ENCODE results near the gene ABHD17A. TPM values are rescaled to one million over a fixed set of nuclear protein-coding genes. Genes with fewer than 3 reads are reported as not detected.

ABHD17A gene
- polyA plus RNA-seq, 4 donors: 49.1 to 79.6 (median 62.0) TPM

- WGBS, 3 donors: 90 to 93% (median 92%) methylated on average over 29 to 31 of the region's 31 CpGs
- DNase-seq (no peak), FAIRE-seq (no peak)
- no peaks in the 10 kb centered on the region for H3K9me3 ChIP-seq (ENCODE audit: control insufficient read depth in 2 of 2, insufficient read depth in 1 of 2, low read depth in 1 of 2, low read length in 1 of 2)
- H3K36me3 ChIP-seq (ENCODE audit: control insufficient read depth in 3 of 3, insufficient read depth in 2 of 3, low read depth in 1 of 3, low read length in 3 of 3): peaks cover 0 to 77% (median 0%) of the 10 kb centered on the region in 3 donors
- no peaks in the 10 kb centered on the region for H3K27me3 ChIP-seq (ENCODE audit: control insufficient read depth in 3 of 3, insufficient read depth in 3 of 3, low read length in 3 of 3)
- H3K4me3 ChIP-seq (ENCODE audit: low read depth in 1 of 3, low read length in 3 of 3): no peak overlapping the region
- H3K4me1 ChIP-seq (ENCODE audit: control insufficient read depth in 3 of 3, insufficient read depth in 2 of 3, low read depth in 1 of 3, low read length in 2 of 3): peaks cover 0 to 20% (median 4%) of the 10 kb centered on the region in 3 donors
- H3K27ac ChIP-seq (ENCODE audit: low read depth in 1 of 3, low read length in 2 of 3): no peak overlapping the region
Observed at GRCh38 chr19:1836458-1837221, 48.7 kb downstream of the ABHD17A start.

GRCh38 chr19:1833540-1833939 is 51.8 kb downstream of the ABHD17A start:
- no peak overlapping the region for H3K27ac ChIP-seq (ENCODE audit: low read depth in 1 of 3, low read length in 2 of 3)
- H3K4me1 ChIP-seq (ENCODE audit: control insufficient read depth in 3 of 3, insufficient read depth in 2 of 3, low read depth in 1 of 3, low read length in 2 of 3): peaks cover 0 to 6% (median 0%) of the 10 kb centered on the region in 3 donors
- no peak overlapping the region for H3K4me3 ChIP-seq (ENCODE audit: low read depth in 1 of 3, low read length in 3 of 3)
- WGBS, 3 donors: 80 to 87% (median 83%) methylated on average over 14 to 15 of the region's 15 CpGs
- no peak for DNase-seq
- no peaks in the 10 kb centered on the region for H3K27me3 ChIP-seq (ENCODE audit: control insufficient read depth in 3 of 3, insufficient read depth in 3 of 3, low read length in 3 of 3)
- no peak for FAIRE-seq
- peaks cover 0 to 77% (median 0%) of the 10 kb centered on the region in 3 donors for H3K36me3 ChIP-seq (ENCODE audit: control insufficient read depth in 3 of 3, insufficient read depth in 2 of 3, low read depth in 1 of 3, low read length in 3 of 3)
- no peaks in the 10 kb centered on the region for H3K9me3 ChIP-seq (ENCODE audit: control insufficient read depth in 2 of 2, insufficient read depth in 1 of 2, low read depth in 1 of 2, low read length in 1 of 2)

- Histone ChIP-seq H3K27me3 (ENCODE audit: control insufficient read depth in 3 of 3, insufficient read depth in 3 of 3, low read length in 3 of 3) (no peaks in the 10 kb centered on the region), H3K4me1 (ENCODE audit: control insufficient read depth in 3 of 3, insufficient read depth in 2 of 3, low read depth in 1 of 3, low read length in 2 of 3) (peaks cover 0 to under 1% (median 0%) of the 10 kb centered on the region in 3 donors), H3K9me3 (ENCODE audit: control insufficient read depth in 2 of 2, insufficient read depth in 1 of 2, low read depth in 1 of 2, low read length in 1 of 2) (no peaks in the 10 kb centered on the region), H3K4me3 (ENCODE audit: low read depth in 1 of 3, low read length in 3 of 3) (no peak overlapping the region), H3K27ac (ENCODE audit: low read depth in 1 of 3, low read length in 2 of 3) (no peak overlapping the region), H3K36me3 (ENCODE audit: control insufficient read depth in 3 of 3, insufficient read depth in 2 of 3, low read depth in 1 of 3, low read length in 3 of 3) (peaks cover 0 to 82% (median 2%) of the 10 kb centered on the region in 3 donors)
- 86 to 88% (median 86%) methylated on average over 26 of the region's 26 CpGs for WGBS, 3 donors
- DNase-seq (no peak), FAIRE-seq (no peak)
Observed at GRCh38 chr19:1832046-1832663, 53.1 kb downstream of the ABHD17A start.

- Histone ChIP-seq H3K27ac (ENCODE audit: low read depth in 1 of 3, low read length in 2 of 3) (no peak overlapping the region), H3K4me3 (ENCODE audit: low read depth in 1 of 3, low read length in 3 of 3) (no peak overlapping the region), H3K9me3 (ENCODE audit: control insufficient read depth in 2 of 2, insufficient read depth in 1 of 2, low read depth in 1 of 2, low read length in 1 of 2) (no peaks in the 10 kb centered on the region), H3K36me3 (ENCODE audit: control insufficient read depth in 3 of 3, insufficient read depth in 2 of 3, low read depth in 1 of 3, low read length in 3 of 3) (peaks cover 0 to 82% (median 6%) of the 10 kb centered on the region in 3 donors), H3K27me3 (ENCODE audit: control insufficient read depth in 3 of 3, insufficient read depth in 3 of 3, low read length in 3 of 3) (no peaks in the 10 kb centered on the region), H3K4me1 (ENCODE audit: control insufficient read depth in 3 of 3, insufficient read depth in 2 of 3, low read depth in 1 of 3, low read length in 2 of 3) (peaks cover 0 to 10% (median 5%) of the 10 kb centered on the region in 3 donors)
- WGBS, 3 donors: 89 to 91% (median 90%) methylated on average over 11 of the region's 11 CpGs
- FAIRE-seq: no peak
- no peak for DNase-seq
Observed at GRCh38 chr19:1830978-1831377, 54.3 kb downstream of the ABHD17A start.

- Histone ChIP-seq H3K27ac (ENCODE audit: low read depth in 1 of 3, low read length in 2 of 3) (no peak overlapping the region), H3K27me3 (ENCODE audit: control insufficient read depth in 3 of 3, insufficient read depth in 3 of 3, low read length in 3 of 3) (no peaks in the 10 kb centered on the region), H3K4me1 (ENCODE audit: control insufficient read depth in 3 of 3, insufficient read depth in 2 of 3, low read depth in 1 of 3, low read length in 2 of 3) (peaks cover 0 to 13% (median 5%) of the 10 kb centered on the region in 3 donors), H3K9me3 (ENCODE audit: control insufficient read depth in 2 of 2, insufficient read depth in 1 of 2, low read depth in 1 of 2, low read length in 1 of 2) (no peaks in the 10 kb centered on the region), H3K4me3 (ENCODE audit: low read depth in 1 of 3, low read length in 3 of 3) (no peak overlapping the region), H3K36me3 (ENCODE audit: control insufficient read depth in 3 of 3, insufficient read depth in 2 of 3, low read depth in 1 of 3, low read length in 3 of 3) (peaks cover 0 to 82% (median 6%) of the 10 kb centered on the region in 3 donors)
- DNase-seq (no peak), FAIRE-seq (no peak)
- WGBS, 3 donors: 91 to 95% (median 94%) methylated on average over 15 of the region's 15 CpGs
Observed at GRCh38 chr19:1830568-1830967, 54.7 kb downstream of the ABHD17A start.

GRCh38 chr19:1829958-1830357 is 55.3 kb downstream of the ABHD17A start:
- H3K27ac ChIP-seq (ENCODE audit: low read depth in 1 of 3, low read length in 2 of 3): no peak overlapping the region
- no peaks in the 10 kb centered on the region for H3K27me3 ChIP-seq (ENCODE audit: control insufficient read depth in 3 of 3, insufficient read depth in 3 of 3, low read length in 3 of 3)
- H3K9me3 ChIP-seq (ENCODE audit: control insufficient read depth in 2 of 2, insufficient read depth in 1 of 2, low read depth in 1 of 2, low read length in 1 of 2): no peaks in the 10 kb centered on the region
- peaks cover 0 to 83% (median 6%) of the 10 kb centered on the region in 3 donors for H3K36me3 ChIP-seq (ENCODE audit: control insufficient read depth in 3 of 3, insufficient read depth in 2 of 3, low read depth in 1 of 3, low read length in 3 of 3)
- DNase-seq (no peak), FAIRE-seq (no peak)
- H3K4me3 ChIP-seq (ENCODE audit: low read depth in 1 of 3, low read length in 3 of 3): no peak overlapping the region
- WGBS, 3 donors: 86 to 93% (median 89%) methylated on average over 11 of the region's 11 CpGs
- H3K4me1 ChIP-seq (ENCODE audit: control insufficient read depth in 3 of 3, insufficient read depth in 2 of 3, low read depth in 1 of 3, low read length in 2 of 3): peaks cover 0 to 13% (median 5%) of the 10 kb centered on the region in 3 donors

GRCh38 chr19:1828279-1829238 is 56.7 kb downstream of the ABHD17A start:
- FAIRE-seq (no peak), DNase-seq (no peak)
- Histone ChIP-seq H3K9me3 (ENCODE audit: control insufficient read depth in 2 of 2, insufficient read depth in 1 of 2, low read depth in 1 of 2, low read length in 1 of 2) (no peaks in the 10 kb centered on the region), H3K4me1 (ENCODE audit: control insufficient read depth in 3 of 3, insufficient read depth in 2 of 3, low read depth in 1 of 3, low read length in 2 of 3) (peaks cover 0 to 13% (median 5%) of the 10 kb centered on the region in 3 donors), H3K36me3 (ENCODE audit: control insufficient read depth in 3 of 3, insufficient read depth in 2 of 3, low read depth in 1 of 3, low read length in 3 of 3) (peaks cover 0 to 82% (median 12%) of the 10 kb centered on the region in 3 donors), H3K4me3 (ENCODE audit: low read depth in 1 of 3, low read length in 3 of 3) (no peak overlapping the region), H3K27ac (ENCODE audit: low read depth in 1 of 3, low read length in 2 of 3) (no peak overlapping the region), H3K27me3 (ENCODE audit: control insufficient read depth in 3 of 3, insufficient read depth in 3 of 3, low read length in 3 of 3) (no peaks in the 10 kb centered on the region)
- WGBS, 3 donors: 90 to 93% (median 93%) methylated on average over 48 to 57 of the region's 57 CpGs

Data from small intestine (tissue), 7 donors.